HEK293 (cell line): Measurements from ENCODE around the gene CYBA.

Source experiments
- CTCF ChIA-PET: fragments of 350-600 bp; formaldehyde crosslinking; extraction: SDS; loops from one replicate; lab custom pipeline; 2021; ENCODE audit warnings: antibody characterized with exemption; lab: Yijun Ruan, JAX
- POLR2A ChIA-PET: fragments of 300-600 bp; formaldehyde crosslinking; extraction: SDS; loops from one replicate; lab custom pipeline; 2020; ENCODE audit warnings: antibody characterized with exemption, inconsistent platforms; lab: Yijun Ruan, JAX
- H3K27ac ChIP-seq: fragments of 200-500 bp; sonication (Bioruptor generic); 2 replicates; pipeline ENCODE4 v1.5.1; 2014; ENCODE audit warnings: low read depth, low read length, control low read depth, inconsistent platforms; ENCODE audit errors: extremely low read depth
- H3K36me3 ChIP-seq, 2 experiments: fragments of 200-500 bp in 1 of 2; sonication (Bioruptor generic) in 1 of 2; 1 replicate in 1 of 2; 2 replicates in 1 of 2; pipeline ENCODE4 v1.5.1; 2014 to 2017; ENCODE audit warnings: inconsistent platforms in 2 of 2, low read length in 2 of 2; ENCODE audit not compliant: control insufficient read depth in 2 of 2, insufficient read depth in 1 of 2
- H3K4me1 ChIP-seq: fragments of 200-500 bp; sonication (Bioruptor generic); 2 replicates; pipeline ENCODE4 v1.5.1; 2014; ENCODE audit warnings: mild to moderate bottlenecking, low read length, inconsistent platforms; ENCODE audit not compliant: control insufficient read depth, insufficient read depth
- H3K4me3 ChIP-seq: 2 replicates; pipeline ENCODE4 v1.5.1; 2011; ENCODE audit warnings: low read depth, mild to moderate bottlenecking, control low read depth, low read length, moderate library complexity
- H3K9me3 ChIP-seq: fragments of 200-500 bp; sonication (Bioruptor generic); 2 replicates; pipeline ENCODE4 v1.5.1; 2014; ENCODE audit warnings: low read depth, low read length, inconsistent platforms; ENCODE audit not compliant: control insufficient read depth, insufficient read depth
- BCL11B ChIP-seq: fragments of 450-650 bp; formaldehyde crosslinking; IDR thresholded peaks from 2 replicates; pipeline ENCODE4 v1.5.1; 2016; ENCODE audit warnings: low read depth, missing biosample characterization, missing genetic modification characterization
- BCL6B ChIP-seq: fragments of 450-650 bp; formaldehyde crosslinking; IDR thresholded peaks from 2 replicates; pipeline ENCODE4 v1.5.1; 2017; ENCODE audit warnings: missing biosample characterization, missing genetic modification characterization
- GFI1B ChIP-seq: fragments of 450-650 bp; formaldehyde crosslinking; IDR thresholded peaks from 2 replicates; pipeline ENCODE4 v1.5.1; 2016; ENCODE audit warnings: missing biosample characterization, missing genetic modification characterization
- INSM2 ChIP-seq: fragments of 450-650 bp; formaldehyde crosslinking; IDR thresholded peaks from 2 replicates; pipeline ENCODE4 v1.5.1; 2016; ENCODE audit warnings: missing biosample characterization, missing genetic modification characterization
- KLF8 ChIP-seq: fragments of 450-650 bp; formaldehyde crosslinking; IDR thresholded peaks from 2 replicates; pipeline ENCODE4 v1.5.1; 2016; ENCODE audit warnings: missing biosample characterization, missing genetic modification characterization
- MYNN ChIP-seq: fragments of 450-650 bp; formaldehyde crosslinking; IDR thresholded peaks from 2 replicates; pipeline ENCODE4 v1.5.1; 2016; ENCODE audit warnings: missing biosample characterization, missing genetic modification characterization, borderline replicate concordance
- SCRT2 ChIP-seq: fragments of 450-650 bp; formaldehyde crosslinking; IDR thresholded peaks from 2 replicates; pipeline ENCODE4 v1.5.1; 2016; ENCODE audit warnings: missing biosample characterization, missing genetic modification characterization
- SP3 ChIP-seq: fragments of 450-650 bp; formaldehyde crosslinking; IDR thresholded peaks from 2 replicates; pipeline ENCODE4 v1.5.1; 2016; ENCODE audit warnings: missing biosample characterization, missing genetic modification characterization
- YY2 ChIP-seq: fragments of 450-650 bp; formaldehyde crosslinking; IDR thresholded peaks from 2 replicates; pipeline ENCODE4 v1.5.1; 2016; ENCODE audit warnings: missing biosample characterization, missing genetic modification characterization
- ZBTB20 ChIP-seq: fragments of 450-650 bp; formaldehyde crosslinking; IDR thresholded peaks from 2 replicates; pipeline ENCODE4 v1.5.1; 2016; ENCODE audit warnings: missing biosample characterization, missing genetic modification characterization
- ZNF114 ChIP-seq: fragments of 450-650 bp; formaldehyde crosslinking; IDR thresholded peaks from 2 replicates; pipeline ENCODE4 v1.5.0; 2017; ENCODE audit warnings: missing biosample characterization, missing genetic modification characterization
- ZNF133 ChIP-seq: fragments of 450-650 bp; formaldehyde crosslinking; IDR thresholded peaks from 2 replicates; pipeline ENCODE4 v1.5.1; 2016; ENCODE audit warnings: missing biosample characterization, missing genetic modification characterization
- ZNF146 ChIP-seq: fragments of 450-650 bp; formaldehyde crosslinking; IDR thresholded peaks from 2 replicates; pipeline ENCODE4 v1.5.1; 2016; ENCODE audit warnings: missing biosample characterization, missing genetic modification characterization
- ZNF175 ChIP-seq: fragments of 450-650 bp; formaldehyde crosslinking; IDR thresholded peaks from 2 replicates; pipeline ENCODE4 v1.5.1; 2016; ENCODE audit warnings: missing biosample characterization, missing genetic modification characterization
- ZNF423 ChIP-seq: fragments of 450-650 bp; formaldehyde crosslinking; IDR thresholded peaks from 2 replicates; pipeline ENCODE4 v1.5.1; 2016; ENCODE audit warnings: missing biosample characterization, missing genetic modification characterization
- ZNF473 ChIP-seq: fragments of 450-650 bp; formaldehyde crosslinking; IDR thresholded peaks from 2 replicates; pipeline ENCODE4 v1.5.1; 2017; ENCODE audit warnings: missing biosample characterization, missing genetic modification characterization
- ZNF488 ChIP-seq: fragments of 450-650 bp; formaldehyde crosslinking; IDR thresholded peaks from 2 replicates; pipeline ENCODE4 v1.5.1; 2016; ENCODE audit warnings: missing biosample characterization, missing genetic modification characterization
- ZNF514 ChIP-seq: fragments of 450-650 bp; formaldehyde crosslinking; IDR thresholded peaks from 2 replicates; pipeline ENCODE4 v1.5.1; 2016; ENCODE audit warnings: missing biosample characterization, missing genetic modification characterization
- ZNF548 ChIP-seq: fragments of 450-650 bp; formaldehyde crosslinking; IDR thresholded peaks from 2 replicates; pipeline ENCODE4 v1.5.1; 2016; ENCODE audit warnings: missing biosample characterization, missing genetic modification characterization
- ZNF560 ChIP-seq: fragments of 450-650 bp; formaldehyde crosslinking; IDR thresholded peaks from 2 replicates; pipeline ENCODE4 v1.5.1; 2017; ENCODE audit warnings: missing biosample characterization, missing genetic modification characterization, borderline replicate concordance
- ZNF610 ChIP-seq: fragments of 450-650 bp; formaldehyde crosslinking; IDR thresholded peaks from 2 replicates; pipeline ENCODE4 v1.5.1; 2016; ENCODE audit warnings: missing biosample characterization, missing genetic modification characterization, borderline replicate concordance
- ZNF624 ChIP-seq: fragments of 450-650 bp; formaldehyde crosslinking; IDR thresholded peaks from 2 replicates; pipeline ENCODE4 v1.5.1; 2017; ENCODE audit warnings: missing biosample characterization, missing genetic modification characterization
- ZNF707 ChIP-seq: fragments of 450-650 bp; formaldehyde crosslinking; IDR thresholded peaks from 2 replicates; pipeline ENCODE4 v1.5.1; 2016; ENCODE audit warnings: missing biosample characterization, missing genetic modification characterization
- ZSCAN23 ChIP-seq: fragments of 450-650 bp; formaldehyde crosslinking; IDR thresholded peaks from 2 replicates; pipeline ENCODE4 v1.5.1; 2016; ENCODE audit warnings: missing biosample characterization, missing genetic modification characterization
- TF ChIP-seq, protein P1 (sequence below): fragments of 450-650 bp; formaldehyde crosslinking; IDR thresholded peaks from 2 replicates; pipeline ENCODE4 v1.5.1; 2016; ENCODE audit warnings: missing biosample characterization, missing genetic modification characterization
- TF ChIP-seq, protein P2 (sequence below): fragments of 450-650 bp; formaldehyde crosslinking; IDR thresholded peaks from 2 replicates; pipeline ENCODE4 v1.5.1; 2016; ENCODE audit warnings: missing biosample characterization, missing genetic modification characterization, low read depth
- TF ChIP-seq, protein P3 (sequence below): fragments of 450-650 bp; formaldehyde crosslinking; IDR thresholded peaks from 2 replicates; pipeline ENCODE4; 2016; ENCODE audit warnings: missing biosample characterization, missing genetic modification characterization

Gene CYBA

GRCh38 chr16:88630941-88631340 lies 19.9 kb downstream of the CYBA start:
- peaks cover 4 to 67% of the 10 kb centered on the region in 2 experiments; a peak in 2 of 3 replicates for H3K36me3 ChIP-seq
- POLR2A ChIA-PET = no interaction called here

GRCh38 chr16:88630433-88630832 lies 20.4 kb downstream of the CYBA start:
- Histone ChIP-seq H3K4me1 (no peaks in the 10 kb centered on the region), H3K4me3 (no peak overlapping the region), H3K9me3 (no peaks in the 10 kb centered on the region), H3K36me3 (peaks cover 4 to 69% of the 10 kb centered on the region in 2 experiments; a peak in 2 of 3 replicates), H3K27ac (no peak overlapping the region)
- ChIA-PET POLR2A (no interaction called here), CTCF (no interaction called here)
- TF ChIP-seq ZNF146 (tag by site-specific recombination) (no peak), ZNF548 (tag by site-specific recombination) (no peak), ZNF610 (tag by site-specific recombination) (no peak), ZBTB20 (no peak), ZNF560 (tag by site-specific recombination) (no peak), MYNN (tag by site-specific recombination) (no peak), ZNF514 (tag by site-specific recombination) (no peak), ZNF175 (tag by site-specific recombination) (no peak), GFI1B (tag by site-specific recombination) (no peak), ZNF488 (tag by site-specific recombination) (no peak), ZSCAN23 (tag by site-specific recombination) (no peak), YY2 (tag by site-specific recombination) (no peak)
- TF ChIP-seq, protein P1, sequence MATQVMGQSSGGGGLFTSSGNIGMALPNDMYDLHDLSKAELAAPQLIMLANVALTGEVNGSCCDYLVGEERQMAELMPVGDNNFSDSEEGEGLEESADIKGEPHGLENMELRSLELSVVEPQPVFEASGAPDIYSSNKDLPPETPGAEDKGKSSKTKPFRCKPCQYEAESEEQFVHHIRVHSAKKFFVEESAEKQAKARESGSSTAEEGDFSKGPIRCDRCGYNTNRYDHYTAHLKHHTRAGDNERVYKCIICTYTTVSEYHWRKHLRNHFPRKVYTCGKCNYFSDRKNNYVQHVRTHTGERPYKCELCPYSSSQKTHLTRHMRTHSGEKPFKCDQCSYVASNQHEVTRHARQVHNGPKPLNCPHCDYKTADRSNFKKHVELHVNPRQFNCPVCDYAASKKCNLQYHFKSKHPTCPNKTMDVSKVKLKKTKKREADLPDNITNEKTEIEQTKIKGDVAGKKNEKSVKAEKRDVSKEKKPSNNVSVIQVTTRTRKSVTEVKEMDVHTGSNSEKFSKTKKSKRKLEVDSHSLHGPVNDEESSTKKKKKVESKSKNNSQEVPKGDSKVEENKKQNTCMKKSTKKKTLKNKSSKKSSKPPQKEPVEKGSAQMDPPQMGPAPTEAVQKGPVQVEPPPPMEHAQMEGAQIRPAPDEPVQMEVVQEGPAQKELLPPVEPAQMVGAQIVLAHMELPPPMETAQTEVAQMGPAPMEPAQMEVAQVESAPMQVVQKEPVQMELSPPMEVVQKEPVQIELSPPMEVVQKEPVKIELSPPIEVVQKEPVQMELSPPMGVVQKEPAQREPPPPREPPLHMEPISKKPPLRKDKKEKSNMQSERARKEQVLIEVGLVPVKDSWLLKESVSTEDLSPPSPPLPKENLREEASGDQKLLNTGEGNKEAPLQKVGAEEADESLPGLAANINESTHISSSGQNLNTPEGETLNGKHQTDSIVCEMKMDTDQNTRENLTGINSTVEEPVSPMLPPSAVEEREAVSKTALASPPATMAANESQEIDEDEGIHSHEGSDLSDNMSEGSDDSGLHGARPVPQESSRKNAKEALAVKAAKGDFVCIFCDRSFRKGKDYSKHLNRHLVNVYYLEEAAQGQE = no peak

More at GRCh38 chr16:88630941-88631340, 19.9 kb downstream of the CYBA start:
- Histone ChIP-seq H3K4me3 (no peak overlapping the region), H3K27ac (no peak overlapping the region), H3K9me3 (no peaks in the 10 kb centered on the region), H3K4me1 (no peaks in the 10 kb centered on the region)
- CTCF ChIA-PET = interaction anchor here (0.8 kb wide), 1 partner anchor 19 kb away, joined by 3 read pairs; no protein-coding TSS in a partner anchor
- no peak for TF ChIP-seq ZNF133 (tag by site-specific recombination)
- TF ChIP-seq SP3 (tag by site-specific recombination) = no peak
- TF ChIP-seq, protein P2, sequence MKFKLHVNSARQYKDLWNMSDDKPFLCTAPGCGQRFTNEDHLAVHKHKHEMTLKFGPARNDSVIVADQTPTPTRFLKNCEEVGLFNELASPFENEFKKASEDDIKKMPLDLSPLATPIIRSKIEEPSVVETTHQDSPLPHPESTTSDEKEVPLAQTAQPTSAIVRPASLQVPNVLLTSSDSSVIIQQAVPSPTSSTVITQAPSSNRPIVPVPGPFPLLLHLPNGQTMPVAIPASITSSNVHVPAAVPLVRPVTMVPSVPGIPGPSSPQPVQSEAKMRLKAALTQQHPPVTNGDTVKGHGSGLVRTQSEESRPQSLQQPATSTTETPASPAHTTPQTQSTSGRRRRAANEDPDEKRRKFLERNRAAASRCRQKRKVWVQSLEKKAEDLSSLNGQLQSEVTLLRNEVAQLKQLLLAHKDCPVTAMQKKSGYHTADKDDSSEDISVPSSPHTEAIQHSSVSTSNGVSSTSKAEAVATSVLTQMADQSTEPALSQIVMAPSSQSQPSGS (tag by site-specific recombination) = no peak
- TF ChIP-seq BCL6B (tag by site-specific recombination) = no peak
- TF ChIP-seq SCRT2 (tag by site-specific recombination) = no peak
- TF ChIP-seq BCL11B (tag by site-specific recombination) = no peak
- no peak for TF ChIP-seq ZNF707 (tag by site-specific recombination)
- no peak for TF ChIP-seq ZNF624 (tag by site-specific recombination)
- TF ChIP-seq, protein P3, sequence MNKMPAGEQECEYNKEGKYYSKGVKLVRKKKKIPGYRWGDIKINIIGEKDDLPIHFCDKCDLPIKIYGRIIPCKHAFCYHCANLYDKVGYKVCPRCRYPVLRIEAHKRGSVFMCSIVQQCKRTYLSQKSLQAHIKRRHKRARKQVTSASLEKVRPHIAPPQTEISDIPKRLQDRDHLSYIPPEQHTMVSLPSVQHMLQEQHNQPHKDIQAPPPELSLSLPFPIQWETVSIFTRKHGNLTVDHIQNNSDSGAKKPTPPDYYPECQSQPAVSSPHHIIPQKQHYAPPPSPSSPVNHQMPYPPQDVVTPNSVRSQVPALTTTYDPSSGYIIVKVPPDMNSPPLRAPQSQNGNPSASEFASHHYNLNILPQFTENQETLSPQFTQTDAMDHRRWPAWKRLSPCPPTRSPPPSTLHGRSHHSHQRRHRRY (tag by site-specific recombination) = no peak
- TF ChIP-seq INSM2 (tag by site-specific recombination) = no peak
- no peak for TF ChIP-seq ZNF423 (tag by site-specific recombination)
- no peak for TF ChIP-seq KLF8 (tag by site-specific recombination)
- TF ChIP-seq ZNF560 (tag by site-specific recombination) = no peak
- no peak for TF ChIP-seq ZNF473 (tag by site-specific recombination)
- TF ChIP-seq ZNF114 (tag by site-specific recombination) = no peak
